Body of pancreas (tissue), 4 donors: ENCODE results near the gene UQCRC2.

ENCODE experiments used
- CTCF ChIP-seq, 7 experiments: fragments of 450-650 bp in 4 of 7; fragments of 200-600 bp in 3 of 7; sonication (generic) in 3 of 7; IDR thresholded peaks; one replicate each; pipeline ENCODE4 v1.5.1; 2016 to 2019; ENCODE audit warnings: antibody characterized with exemption in 7 of 7
- POLR2A ChIP-seq, 3 donors: fragments of 450-650 bp; IDR thresholded peaks; one replicate each; pipeline ENCODE4 v1.6.1; 2016; ENCODE audit warnings: antibody characterized with exemption in 3 of 3, mild to moderate bottlenecking in 2 of 3

DNA sequence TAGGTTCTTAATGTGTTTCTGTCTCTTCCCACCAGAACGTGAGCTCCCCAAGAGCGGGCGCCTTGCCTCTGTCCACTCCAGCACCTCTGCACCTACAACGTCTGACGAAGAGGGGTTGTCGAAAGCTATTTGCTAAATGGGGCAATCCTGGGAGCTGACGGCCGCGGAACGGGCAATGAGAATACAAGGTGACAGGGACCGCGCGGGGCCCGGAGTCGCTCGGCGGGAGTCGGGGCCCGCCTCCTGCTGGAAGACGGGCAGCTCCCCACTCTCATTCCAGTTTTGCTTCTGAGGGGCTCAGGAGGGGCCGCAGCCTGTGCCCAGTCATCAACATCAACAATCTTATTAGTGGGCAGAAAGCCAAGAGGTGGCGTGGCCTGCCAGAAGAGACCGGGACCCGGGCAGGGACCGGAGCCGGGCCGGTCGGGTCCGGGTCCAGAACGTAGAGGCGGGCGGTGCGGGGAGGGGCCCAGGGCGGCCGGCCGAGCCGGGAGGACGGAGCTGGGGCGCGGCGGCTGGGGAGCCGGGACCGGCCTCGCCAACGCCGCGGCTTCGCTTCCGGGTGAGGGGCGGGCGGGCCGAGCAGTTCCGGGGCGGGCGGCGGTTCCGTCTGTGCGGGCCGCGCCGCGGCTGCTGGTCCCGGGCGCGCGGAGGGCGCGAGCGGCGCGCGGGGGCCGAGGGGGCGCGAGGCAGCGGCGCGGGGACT lies 54.5 kb downstream of the UQCRC2 start, which contains the start of gene MOSMO:
- TF ChIP-seq POLR2A (IDR thresholded peaks at IDR 0.05) (peak in 2 of 3 donors; percentile 39 to 44), CTCF (IDR thresholded peaks at IDR 0.05) (peak in 1 of 7 experiments; percentile 16)
